HFF-Myc (cell line): ENCODE data around the gene PRR20D.
"Not testable (repeated sequence)": the region's sequence is repeated elsewhere in the genome, so short reads cannot be mapped to it uniquely, and the experiment has no call there.

Source experiments
- DNase-seq: peaks from one replicate; pipeline ENCODE4 v3.0.0-alpha.2; 2011; ENCODE audit warnings: low read depth; ENCODE audit errors: extremely low read depth
- H3K4me3 ChIP-seq: replicated peaks from 2 replicates; pipeline ENCODE4 v1.5.1; 2011; ENCODE audit warnings: low read depth, mild to moderate bottlenecking, control low read depth, low read length
- TF ChIP-seq, protein P1 (sequence below): IDR thresholded peaks from 2 replicates; pipeline ENCODE4 v1.5.1; 2012; ENCODE audit warnings: mild to moderate bottlenecking, low read depth, low read length, control low read depth; ENCODE audit errors: missing control alignments

Gene PRR20D

DNA sequence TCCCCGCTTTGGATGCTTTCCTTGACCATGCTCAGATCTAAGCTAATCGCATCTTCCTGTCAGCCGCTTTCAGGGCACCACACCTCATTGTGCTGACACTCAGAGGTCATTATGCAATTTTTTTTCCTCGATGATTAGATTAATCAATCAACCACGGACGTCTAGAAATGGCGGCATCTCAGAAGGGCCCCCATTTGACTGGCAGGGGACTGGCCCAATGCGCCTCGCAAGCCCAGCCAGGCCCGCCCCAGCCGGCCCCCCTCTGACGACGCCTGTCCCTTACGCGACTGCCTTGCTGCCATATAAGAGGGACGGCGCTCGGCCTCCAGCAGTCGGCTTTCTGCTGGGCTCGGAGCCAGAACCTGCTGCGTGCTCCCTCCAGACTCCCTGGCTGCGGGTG lies 6.5 kb downstream of the PRR20D start, which contains the start of gene PRR20E:
TSS of gene PRR20E (plus strand) at position 301 of the 400 bp plus-strand sequence. CDS start 387 bp downstream, outside the sequence.
- not testable (repeated sequence) for H3K4me3 ChIP-seq, DNase-seq

DNA sequence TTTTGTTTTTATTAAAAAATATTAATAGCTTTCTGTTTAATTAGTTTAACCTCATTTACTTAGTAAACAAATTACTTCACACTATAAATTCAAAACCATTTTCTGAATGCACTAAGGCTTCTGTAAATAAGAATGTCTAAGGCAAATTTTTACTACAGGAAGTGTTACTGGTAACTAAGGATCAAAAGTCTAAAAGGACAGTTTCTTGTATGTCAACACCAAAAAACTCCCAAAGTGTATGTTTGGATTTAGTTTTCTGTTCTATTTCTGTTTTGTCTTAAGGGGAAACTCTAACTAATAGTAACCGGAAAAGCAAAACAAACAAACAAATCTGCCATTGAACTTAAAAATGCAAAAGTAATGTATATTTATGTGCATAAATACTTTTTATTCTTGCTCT lies 31.2 kb downstream of the PRR20D start:
- TF ChIP-seq, protein P1, sequence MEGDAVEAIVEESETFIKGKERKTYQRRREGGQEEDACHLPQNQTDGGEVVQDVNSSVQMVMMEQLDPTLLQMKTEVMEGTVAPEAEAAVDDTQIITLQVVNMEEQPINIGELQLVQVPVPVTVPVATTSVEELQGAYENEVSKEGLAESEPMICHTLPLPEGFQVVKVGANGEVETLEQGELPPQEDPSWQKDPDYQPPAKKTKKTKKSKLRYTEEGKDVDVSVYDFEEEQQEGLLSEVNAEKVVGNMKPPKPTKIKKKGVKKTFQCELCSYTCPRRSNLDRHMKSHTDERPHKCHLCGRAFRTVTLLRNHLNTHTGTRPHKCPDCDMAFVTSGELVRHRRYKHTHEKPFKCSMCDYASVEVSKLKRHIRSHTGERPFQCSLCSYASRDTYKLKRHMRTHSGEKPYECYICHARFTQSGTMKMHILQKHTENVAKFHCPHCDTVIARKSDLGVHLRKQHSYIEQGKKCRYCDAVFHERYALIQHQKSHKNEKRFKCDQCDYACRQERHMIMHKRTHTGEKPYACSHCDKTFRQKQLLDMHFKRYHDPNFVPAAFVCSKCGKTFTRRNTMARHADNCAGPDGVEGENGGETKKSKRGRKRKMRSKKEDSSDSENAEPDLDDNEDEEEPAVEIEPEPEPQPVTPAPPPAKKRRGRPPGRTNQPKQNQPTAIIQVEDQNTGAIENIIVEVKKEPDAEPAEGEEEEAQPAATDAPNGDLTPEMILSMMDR, result no peak
- DNase-seq, result no peak
- H3K4me3 ChIP-seq, result no peak overlapping the region

DNA sequence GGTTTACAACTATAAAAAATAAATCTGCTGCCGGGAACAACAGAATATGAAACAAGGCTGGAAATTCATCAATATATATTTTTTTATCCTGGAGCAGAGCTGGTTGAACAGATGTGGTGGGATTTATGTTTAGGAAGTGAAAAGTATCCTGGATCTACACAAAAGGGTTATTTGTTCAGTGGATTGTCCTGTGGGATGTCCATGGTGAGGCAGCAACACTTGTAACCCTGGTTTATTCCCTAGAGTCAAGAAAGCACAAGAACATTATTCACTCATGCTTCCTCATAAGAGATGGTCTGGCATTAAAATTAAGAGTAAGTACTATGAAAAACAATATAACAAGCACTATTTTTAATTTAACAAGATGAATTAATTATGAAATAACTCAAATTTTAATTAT lies 52.6 kb downstream of the PRR20D start:
- TF ChIP-seq, protein P1, result no peak
- DNase-seq, result no peak
- H3K4me3 ChIP-seq, result no peak overlapping the region
